Measurements from ENCODE around the gene PARP14. TPM values are rescaled to one million over a fixed set of nuclear protein-coding genes. Genes with fewer than 3 reads are reported as not detected.
A peak's percentile ranks its signal among the peaks of the same experiment; 100 is the strongest.

The PARP14 gene
- total RNA-seq, 1 experiment from 2014 or later = 46.0 TPM

DNA sequence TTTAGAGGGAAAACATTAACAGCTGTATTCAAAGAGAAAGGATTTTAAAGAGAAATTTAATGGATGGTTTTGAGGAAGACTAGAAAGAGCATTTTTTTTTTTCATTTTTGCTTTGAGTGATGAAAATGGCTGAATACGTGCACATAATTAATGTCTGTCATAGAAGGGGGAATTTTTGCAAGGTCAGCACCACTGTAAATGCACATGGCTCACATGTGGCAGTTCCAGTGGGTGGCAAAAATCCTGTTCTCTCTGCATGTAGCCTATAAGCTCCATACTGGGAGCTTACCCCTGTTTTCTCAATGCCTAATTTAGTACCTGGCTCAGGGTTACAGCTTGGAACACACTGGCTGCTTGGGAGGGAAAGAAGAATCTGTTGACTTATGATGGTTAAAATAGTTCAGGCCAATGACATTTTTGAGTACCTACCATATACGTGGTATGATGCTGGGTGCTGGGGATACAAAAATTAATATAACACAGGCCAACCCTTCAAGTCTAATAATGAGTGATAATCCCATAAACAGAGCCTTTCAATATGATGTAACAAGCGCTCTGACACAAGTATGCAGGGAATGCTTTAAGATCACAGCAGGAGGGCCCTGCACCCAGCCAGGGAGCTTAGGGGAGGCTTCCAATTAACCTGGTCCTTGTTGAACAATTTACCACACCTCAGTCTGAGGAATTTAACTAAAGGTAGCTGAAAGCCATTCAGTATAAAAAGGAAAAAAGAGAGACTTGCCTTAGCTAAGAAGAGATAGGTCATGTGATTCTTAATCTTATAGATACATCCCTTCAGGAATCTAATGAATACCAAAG is 80.0 kb downstream of the PARP14 start:
- Histone ChIP-seq H3K27me3 (ENCODE audit: control insufficient read depth, insufficient read depth, low read length) (no peaks in the 10 kb centered on the region), H3K27ac (ENCODE audit: low read length) (no peak overlapping the region), H3K9me3 (ENCODE audit: control insufficient read depth, insufficient read depth, low read depth, low read length) (no peaks in the 10 kb centered on the region), H3K36me3 (ENCODE audit: control insufficient read depth, insufficient read depth, low read length) (no peaks in the 10 kb centered on the region), H3K4me3 (ENCODE audit: low read depth in 2 of 2, low read length in 2 of 2) (no peak overlapping the region), H3K4me1 (ENCODE audit: control insufficient read depth, insufficient read depth, low read length) (no peaks in the 10 kb centered on the region)
- TF ChIP-seq TCF7L2 (IDR thresholded peaks at IDR 0.05; ENCODE audit: low read depth, low read length) = 0 out of 2 replicates have a peak, but pooled peaks have one; percentile 38
- TF ChIP-seq, protein P1, sequence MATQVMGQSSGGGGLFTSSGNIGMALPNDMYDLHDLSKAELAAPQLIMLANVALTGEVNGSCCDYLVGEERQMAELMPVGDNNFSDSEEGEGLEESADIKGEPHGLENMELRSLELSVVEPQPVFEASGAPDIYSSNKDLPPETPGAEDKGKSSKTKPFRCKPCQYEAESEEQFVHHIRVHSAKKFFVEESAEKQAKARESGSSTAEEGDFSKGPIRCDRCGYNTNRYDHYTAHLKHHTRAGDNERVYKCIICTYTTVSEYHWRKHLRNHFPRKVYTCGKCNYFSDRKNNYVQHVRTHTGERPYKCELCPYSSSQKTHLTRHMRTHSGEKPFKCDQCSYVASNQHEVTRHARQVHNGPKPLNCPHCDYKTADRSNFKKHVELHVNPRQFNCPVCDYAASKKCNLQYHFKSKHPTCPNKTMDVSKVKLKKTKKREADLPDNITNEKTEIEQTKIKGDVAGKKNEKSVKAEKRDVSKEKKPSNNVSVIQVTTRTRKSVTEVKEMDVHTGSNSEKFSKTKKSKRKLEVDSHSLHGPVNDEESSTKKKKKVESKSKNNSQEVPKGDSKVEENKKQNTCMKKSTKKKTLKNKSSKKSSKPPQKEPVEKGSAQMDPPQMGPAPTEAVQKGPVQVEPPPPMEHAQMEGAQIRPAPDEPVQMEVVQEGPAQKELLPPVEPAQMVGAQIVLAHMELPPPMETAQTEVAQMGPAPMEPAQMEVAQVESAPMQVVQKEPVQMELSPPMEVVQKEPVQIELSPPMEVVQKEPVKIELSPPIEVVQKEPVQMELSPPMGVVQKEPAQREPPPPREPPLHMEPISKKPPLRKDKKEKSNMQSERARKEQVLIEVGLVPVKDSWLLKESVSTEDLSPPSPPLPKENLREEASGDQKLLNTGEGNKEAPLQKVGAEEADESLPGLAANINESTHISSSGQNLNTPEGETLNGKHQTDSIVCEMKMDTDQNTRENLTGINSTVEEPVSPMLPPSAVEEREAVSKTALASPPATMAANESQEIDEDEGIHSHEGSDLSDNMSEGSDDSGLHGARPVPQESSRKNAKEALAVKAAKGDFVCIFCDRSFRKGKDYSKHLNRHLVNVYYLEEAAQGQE (IDR thresholded peaks at IDR 0.05; ENCODE audit: insufficient read depth in 1 of 2, low read depth in 2 of 2, low read length in 1 of 2) = no peak
- POLR2A ChIA-PET = no interaction called here
- no peak for DNase-seq (ENCODE audit: low read depth, low spot score)
- no peak for ATAC-seq
- BruUV-seq (replicated peaks) = no TSS peak
- in situ Hi-C loops (cut with HindIII; ENCODE audit: low pct_unique_long_range_greater_than_20kb, low sequenced_read_pairs) = no loop called here
- CTCF ChIA-PET = no interaction called here
- intact Hi-C loops (cut with micrococcal nuclease; ENCODE audit: unreplicated experiment) = no loop called here

DNA sequence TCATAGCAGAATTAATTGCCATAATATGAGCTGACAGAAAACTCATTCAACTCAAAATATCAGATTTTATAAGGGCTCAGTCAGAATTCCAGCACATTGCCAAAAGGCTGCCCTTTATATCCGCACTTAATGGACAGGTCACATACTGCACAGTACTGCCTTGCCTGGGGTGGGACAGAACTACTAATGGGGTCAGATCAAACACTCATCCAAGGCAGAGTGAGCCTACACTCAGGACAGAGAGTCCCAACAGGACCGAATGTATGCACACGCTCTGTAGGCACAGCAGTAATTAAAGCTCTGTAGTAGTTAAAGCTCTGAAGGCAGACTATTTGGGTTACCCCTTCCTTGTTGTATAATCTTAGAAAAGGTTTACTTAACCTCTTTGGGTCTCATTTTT is 85.8 kb downstream of the PARP14 start:
- H3K27ac ChIP-seq (ENCODE audit: low read length) = no peak overlapping the region
- in situ Hi-C loops (cut with HindIII; ENCODE audit: low pct_unique_long_range_greater_than_20kb, low sequenced_read_pairs) = no loop called here

More for the DNA sequence above, 85.8 kb downstream of the PARP14 start:
- H3K4me3 ChIP-seq (ENCODE audit: low read depth in 2 of 2, low read length in 2 of 2) = no peak overlapping the region
- H3K36me3 ChIP-seq (ENCODE audit: control insufficient read depth, insufficient read depth, low read length) = no peaks in the 10 kb centered on the region
- ATAC-seq (no peak), DNase-seq (ENCODE audit: low read depth, low spot score) (no peak)
- intact Hi-C loops (cut with micrococcal nuclease; ENCODE audit: unreplicated experiment) = no loop called here
- no peaks in the 10 kb centered on the region for H3K4me1 ChIP-seq (ENCODE audit: control insufficient read depth, insufficient read depth, low read length)
- no peaks in the 10 kb centered on the region for H3K9me3 ChIP-seq (ENCODE audit: control insufficient read depth, insufficient read depth, low read depth, low read length)
- ChIA-PET POLR2A (no interaction called here), CTCF (no interaction called here)
- TF ChIP-seq TCF7L2 (IDR thresholded peaks at IDR 0.05; ENCODE audit: low read depth, low read length) (no peak), CTCF (IDR thresholded peaks at IDR 0.05) (no peak), POLR2AphosphoS5 (IDR thresholded peaks at IDR 0.05; ENCODE audit: low read depth, low read length) (no peak), SIN3A (IDR thresholded peaks at IDR 0.05; ENCODE audit: borderline replicate concordance, insufficient read depth, low read depth, low read length) (no peak)
- TF ChIP-seq, protein P1 (IDR thresholded peaks at IDR 0.05; ENCODE audit: insufficient read depth in 1 of 2, low read depth in 2 of 2, low read length in 1 of 2) = no peak
- no peaks in the 10 kb centered on the region for H3K27me3 ChIP-seq (ENCODE audit: control insufficient read depth, insufficient read depth, low read length)
- BruUV-seq (replicated peaks) = no TSS peak

Data from Panc1 (cell line).